HG03135 (cell line): ENCODE results near the gene SPINK8.
"Not testable (repeated sequence)": the region's sequence is repeated elsewhere in the genome, so short reads cannot be mapped to it uniquely, and the experiment has no call there.

Experiments used
- ATAC-seq: cut with Tn5 transposase; IDR thresholded peaks from one replicate; pipeline ENCODE4 v1.9.1; 2021; ENCODE audit warnings: mild to moderate bottlenecking, moderate library complexity; ENCODE audit not compliant: unreplicated experiment

The SPINK8 gene

GRCh38 chr3:48280881-48281280 lies 52.6 kb downstream of the SPINK8 start:
- no peak for ATAC-seq

- ATAC-seq, result no peak
Measured at GRCh38 chr3:48278884-48279559, 54.4 kb downstream of the SPINK8 start.

GRCh38 chr3:48276911-48277641 lies 56.4 kb downstream of the SPINK8 start:
- no peak for ATAC-seq

- ATAC-seq, result no peak
Measured at GRCh38 chr3:48275287-48276027, 58.0 kb downstream of the SPINK8 start.

GRCh38 chr3:48274452-48274851 lies 59.0 kb downstream of the SPINK8 start:
- ATAC-seq, result no peak

GRCh38 chr3:48273594-48274211 lies 59.8 kb downstream of the SPINK8 start:
- no peak for ATAC-seq

GRCh38 chr3:48271763-48272498 lies 61.5 kb downstream of the SPINK8 start:
- no peak for ATAC-seq

- not testable (repeated sequence) for ATAC-seq
Measured at GRCh38 chr3:48271223-48271622, 62.2 kb downstream of the SPINK8 start.

GRCh38 chr3:48270306-48270705 lies 63.2 kb downstream of the SPINK8 start:
- ATAC-seq, result no peak

- ATAC-seq, result no peak
Measured at GRCh38 chr3:48269592-48269991, 63.9 kb downstream of the SPINK8 start.

- no peak for ATAC-seq
Measured at GRCh38 chr3:48268936-48269561, 64.4 kb downstream of the SPINK8 start.

GRCh38 chr3:48268381-48268935 lies 65.0 kb downstream of the SPINK8 start:
- ATAC-seq, result no peak

GRCh38 chr3:48267782-48268181 lies 65.7 kb downstream of the SPINK8 start:
- ATAC-seq, result no peak

GRCh38 chr3:48258530-48258929 lies 74.9 kb downstream of the SPINK8 start:
- no peak for ATAC-seq
